Heart left ventricle (tissue), 16 donors: ENCODE results near the gene IL3RA. TPM values are rescaled to one million over a fixed set of nuclear protein-coding genes. Genes with fewer than 3 reads are reported as not detected.

ENCODE experiments used
- ATAC-seq, 4 donors: fragments of 200-7000 bp; cut with Tn5 transposase; one replicate each; pipeline ENCODE4 v1.9.1; 2020 to 2022; ENCODE audit warnings: moderate library complexity in 4 of 4, mild to moderate bottlenecking in 3 of 4, moderate number of reproducible peaks in 1 of 4
- DNase-seq, 5 donors: peaks; one replicate each; pipeline ENCODE4 v3.0.0-alpha.2; 2020
- H3K27ac ChIP-seq, 12 donors: fragments of 200-600 bp; sonication (generic) in 4 of 12; one replicate each; pipeline versions ENCODE4 v1.5.0 to v1.8.0; 2016 to 2022; ENCODE audit warnings: mild to moderate bottlenecking in 2 of 12
- H3K27me3 ChIP-seq, 9 donors: fragments of 200-600 bp; sonication (generic) in 2 of 9; one replicate each; pipeline versions ENCODE4 v1.5.1 to v1.8.0; 2016 to 2022; ENCODE audit warnings: mild to moderate bottlenecking in 3 of 9
- H3K36me3 ChIP-seq, 9 donors: fragments of 200-600 bp; sonication (generic) in 2 of 9; one replicate each; pipeline versions ENCODE4 v1.5.0 to v1.8.0; 2018 to 2022; ENCODE audit warnings: mild to moderate bottlenecking in 2 of 9
- H3K4me1 ChIP-seq, 12 donors: fragments of 200-600 bp; sonication (generic) in 4 of 12; one replicate each; pipeline versions ENCODE4 v1.5.0 to v1.8.0; 2016 to 2022; ENCODE audit warnings: mild to moderate bottlenecking in 3 of 12
- H3K4me3 ChIP-seq, 12 donors: fragments of 200-600 bp; sonication (generic) in 4 of 12; one replicate each; pipeline versions ENCODE4 v1.5.0 to v1.8.0; 2017 to 2022; ENCODE audit warnings: mild to moderate bottlenecking in 9 of 12, moderate library complexity in 4 of 12
- H3K9me3 ChIP-seq, 12 donors: fragments of 200-600 bp; sonication (generic) in 4 of 12; one replicate each; pipeline versions ENCODE4 v1.5.0 to v1.8.0; 2016 to 2022; ENCODE audit warnings: mild to moderate bottlenecking in 1 of 12
- POLR2A ChIP-seq, 2 donors: fragments of 450-650 bp; IDR thresholded peaks; one replicate each; pipeline ENCODE4 v1.6.1; 2017; ENCODE audit warnings: antibody characterized with exemption in 2 of 2, mild to moderate bottlenecking in 2 of 2, moderate library complexity in 2 of 2
- WGBS, 4 donors: extraction: QIAGEN DNeasy Blood & Tissue Kit in 2 of 4; methylation state at CpG; one replicate each; pipeline versions ENCODE4 v1.1.5 to v1.1.7; 2013 to 2018; 5-methylcytosine and 5-hydroxymethylcytosine counted together
- intact Hi-C, 10 donors: fragments of 100-400 bp; cut with DNase I; formaldehyde crosslinking; loops; one replicate each; pipeline versions ENCODE4 v1.11.1 to v1.14.2; 2022
- microRNA counts, 2 donors: library from miRNA; unstranded; fragments of <30 nt; microRNA quantifications; one replicate each; lab custom pipeline; 2016
- microRNA-seq, 4 donors: library from miRNA; unstranded; fragments of <30 nt; microRNA quantifications; one replicate each; pipeline versions ENCODE4 to v1.2.0, GENCODE V29; 2017 to 2020
- polyA plus RNA-seq, 2 donors: library from polyadenylated mRNA; stranded (reverse); fragments of 200-250 nt; gene quantifications; one replicate each; pipeline ENCODE4 v1.2.3, GENCODE V29; 2013
- total RNA-seq, 9 donors: library from RNA; depleted of rRNA in 2 of 9; stranded (reverse); fragments of >200 nt in 2 of 9; fragmentation: NEBNext Ultra II Directional in 3 of 9; extraction: Animal tissue kit (Norgen Biotek cat#: 25700) in 3 of 9; gene quantifications; one replicate each; pipeline versions ENCODE4 v1.1.0 to v1.2.4, GENCODE V29; 2016 to 2023
- TF ChIP-seq, protein P1 (sequence below), 12 donors: fragments of 200-600 bp; sonication (generic) in 4 of 12; IDR thresholded peaks; one replicate each; pipeline versions ENCODE4 v1.5.0 to v1.8.0; 2018 to 2022; ENCODE audit warnings: antibody characterized with exemption in 12 of 12, mild to moderate bottlenecking in 5 of 12
- donor health status: ischemic (EF 13 %, LVEDD 7.1; RV severe dilation, severe dysfunction).
- donor health status: healthy with polysubstance abuse.
- donor health status: DM: no; HTN: yes; CAD: no.
- donor health status: DM: no; HTN: no; CAD: no.
- donor health status: ischemic (EF 25% LVEDD 6.9; RV normal size, moderate dysfunction).
- donor health status: ischemic (EF 25% LVEDD 5.7; RV mildly dilated, moderate dysfunction).
- donor health status: healthy.
- donor health status: DM: yes; HTN: yes; CAD: no.
- donor health status: ischemic (EF 35%, LVEDD 5.7; RV mildly dilated, moderate dysfunction).
- donor health status: nonischemic (EF 11% LVEDD 7.7; RV severe dilation, severe dysfunction).
- donor health status: DM: yes; HTN: yes; CAD: no.
- donor health status: PGD.
- donor health status: ischemic (EF 29% LVEDD 5.4; RV normal size, mild dysfunction).
- donor health status: nonischemic (EF 23%, LVEDD 6.1; RV moderate dilation, normal function).

Gene IL3RA
- total and polyA plus RNA-seq, 11 donors = 3.2 to 20.4 (median 4.7) TPM

DNA sequence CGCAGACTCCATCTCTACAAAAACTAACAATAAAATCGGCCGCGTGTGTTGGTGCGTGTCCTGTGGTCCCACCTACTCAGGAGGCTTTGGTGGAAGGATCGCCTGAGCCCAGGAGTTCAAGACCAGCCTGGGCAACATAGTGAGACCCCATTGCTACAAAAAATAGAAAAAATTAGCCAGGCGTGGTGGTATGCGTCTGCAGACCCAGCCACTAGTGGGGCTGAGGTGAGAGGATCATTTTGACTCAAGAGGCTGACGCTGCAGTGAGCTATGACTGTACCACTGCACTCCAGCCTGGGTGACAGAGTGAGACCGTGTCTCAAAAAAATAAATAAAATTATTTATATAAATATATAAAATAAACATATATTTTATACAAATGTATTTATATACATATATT, 93.9 kb downstream of the IL3RA start:
- Histone ChIP-seq H3K27ac (no peak overlapping the region), H3K27me3 (no peaks in the 10 kb centered on the region), H3K9me3 (no peaks in the 10 kb centered on the region), H3K4me1 (no peaks in the 10 kb centered on the region), H3K4me3 (no peak overlapping the region), H3K36me3 (peaks cover 0 to 52% (median 41%) of the 10 kb centered on the region in 9 donors)
- DNase-seq = peak in 1 of 5 donors; percentile 9
- TF ChIP-seq POLR2A (IDR thresholded peaks at IDR 0.05) = no peak
- TF ChIP-seq, protein P1, sequence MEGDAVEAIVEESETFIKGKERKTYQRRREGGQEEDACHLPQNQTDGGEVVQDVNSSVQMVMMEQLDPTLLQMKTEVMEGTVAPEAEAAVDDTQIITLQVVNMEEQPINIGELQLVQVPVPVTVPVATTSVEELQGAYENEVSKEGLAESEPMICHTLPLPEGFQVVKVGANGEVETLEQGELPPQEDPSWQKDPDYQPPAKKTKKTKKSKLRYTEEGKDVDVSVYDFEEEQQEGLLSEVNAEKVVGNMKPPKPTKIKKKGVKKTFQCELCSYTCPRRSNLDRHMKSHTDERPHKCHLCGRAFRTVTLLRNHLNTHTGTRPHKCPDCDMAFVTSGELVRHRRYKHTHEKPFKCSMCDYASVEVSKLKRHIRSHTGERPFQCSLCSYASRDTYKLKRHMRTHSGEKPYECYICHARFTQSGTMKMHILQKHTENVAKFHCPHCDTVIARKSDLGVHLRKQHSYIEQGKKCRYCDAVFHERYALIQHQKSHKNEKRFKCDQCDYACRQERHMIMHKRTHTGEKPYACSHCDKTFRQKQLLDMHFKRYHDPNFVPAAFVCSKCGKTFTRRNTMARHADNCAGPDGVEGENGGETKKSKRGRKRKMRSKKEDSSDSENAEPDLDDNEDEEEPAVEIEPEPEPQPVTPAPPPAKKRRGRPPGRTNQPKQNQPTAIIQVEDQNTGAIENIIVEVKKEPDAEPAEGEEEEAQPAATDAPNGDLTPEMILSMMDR (IDR thresholded peaks at IDR 0.05) = no peak
- WGBS, 4 donors = 93 to 99% (median 97%) methylated on average over 10 of the region's 10 CpGs
- intact Hi-C loops = no loop called here
- no peak for ATAC-seq

MicroRNAs encoded within 50 kb of the gene (microRNA counts, 767-probe panel; counts per million panel counts)
- microRNA hsa-miR-3690 (lab: Ali Mortazavi, UCI) = 1,172 to 1,208 counts per million in 2 donors

Small RNA genes within 50 kb of the gene (microRNA-seq; reads per million reads assigned to microRNA genes)
- 0 reads per million in 4 donors for gene MIR3690

Other genes with a start within 250 kb of the IL3RA start
- under 1 TPM in 2 of 9 donors, not detected in 7; 0.19 to 0.20 TPM for gene CRLF2, start 124.1 kb upstream of the IL3RA start, total RNA-seq
- gene CRLF2, start 124.1 kb upstream of the IL3RA start, polyA plus RNA-seq = not detected
- gene CSF2RA, start 68.0 kb upstream of the IL3RA start, total RNA-seq = 10 to 100 TPM in 2 of 9 donors, 1 to 10 TPM in 5, under 1 TPM in 2; 0.49 to 17.1 (median 1.8) TPM
- 1 to 10 TPM; 1.0 to 1.4 TPM for gene CSF2RA, start 68.0 kb upstream of the IL3RA start, polyA plus RNA-seq
- gene SLC25A6, start 55.3 kb downstream of the IL3RA start, total RNA-seq = 100 to 1,000 TPM; 109 to 197 (median 129) TPM
- gene SLC25A6, start 55.3 kb downstream of the IL3RA start, polyA plus RNA-seq = 100 to 1,000 TPM in 1 of 2 donors, 10 to 100 TPM in 1; 78.2 to 232 TPM
- 10 to 100 TPM; 25.3 to 44.6 (median 29.1) TPM for gene ASMTL, start 116.1 kb downstream of the IL3RA start, total RNA-seq
- 10 to 100 TPM; 20.2 to 42.3 TPM for gene ASMTL, start 116.1 kb downstream of the IL3RA start, polyA plus RNA-seq
- 10 to 100 TPM in 1 of 9 donors, 1 to 10 TPM in 6, under 1 TPM in 2; 0.62 to 10.5 (median 2.3) TPM for gene P2RY8, start 200.4 kb downstream of the IL3RA start, total RNA-seq
- 1 to 10 TPM; 1.1 to 6.1 TPM for gene P2RY8, start 200.4 kb downstream of the IL3RA start, polyA plus RNA-seq